Activated CD4-positive, alpha-beta memory T cell treated with anti-CD3 and anti-CD28 coated beads, Interleukin-2, amount 10 ng/mL, durations not matched to agents 7 days and 5 days (primary cell): Measurements from ENCODE around the gene C9orf78. TPM values are rescaled to one million over a fixed set of nuclear protein-coding genes. Genes with fewer than 3 reads are reported as not detected.
"Not testable (repeated sequence)": the region's sequence is repeated elsewhere in the genome, so short reads cannot be mapped to it uniquely, and the experiment has no call there.

Experiments
- CTCF ChIA-PET: fragments of 350-600 bp; sonication (Branson Sonifier 250); formaldehyde crosslinking; loops from one replicate; lab custom pipeline; 2021; ENCODE audit warnings: antibody characterized with exemption, inconsistent platforms; lab: Charles Lee
- POLR2A ChIA-PET: fragments of 350-600 bp; sonication (Branson Sonifier 250); formaldehyde crosslinking; loops from one replicate; lab custom pipeline; 2021; ENCODE audit warnings: antibody characterized with exemption; lab: Charles Lee
- DNase-seq: peaks from one replicate; pipeline ENCODE4 v3.0.0-alpha.2; 2020
- H3K27ac Mint-ChIP-seq: one replicate; pipeline ENCODE4 v1.8.0; 2021; ENCODE audit warnings: mild to moderate bottlenecking, mixed read lengths
- H3K27me3 Mint-ChIP-seq: one replicate; pipeline ENCODE4 v1.8.0; 2021; ENCODE audit warnings: mixed read lengths
- H3K36me3 Mint-ChIP-seq: one replicate; pipeline ENCODE4 v1.8.0; 2021; ENCODE audit warnings: low read depth, mixed read lengths
- H3K4me1 Mint-ChIP-seq: one replicate; pipeline ENCODE4 v1.8.0; 2021; ENCODE audit warnings: mixed read lengths
- H3K4me3 Mint-ChIP-seq: one replicate; pipeline ENCODE4 v1.8.0; 2021; ENCODE audit warnings: mild to moderate bottlenecking, mixed read lengths
- H3K9me3 Mint-ChIP-seq: one replicate; pipeline ENCODE4 v1.8.0; 2021; ENCODE audit warnings: mixed read lengths
- total RNA-seq, 2 experiments: library from RNA; stranded (reverse); gene quantifications; one replicate each; pipeline ENCODE4 v1.2.3, GENCODE V29; 2021

C9orf78 gene
- total RNA-seq, 2 experiments from 2014 or later, result 61.6 to 66.2 TPM

DNA sequence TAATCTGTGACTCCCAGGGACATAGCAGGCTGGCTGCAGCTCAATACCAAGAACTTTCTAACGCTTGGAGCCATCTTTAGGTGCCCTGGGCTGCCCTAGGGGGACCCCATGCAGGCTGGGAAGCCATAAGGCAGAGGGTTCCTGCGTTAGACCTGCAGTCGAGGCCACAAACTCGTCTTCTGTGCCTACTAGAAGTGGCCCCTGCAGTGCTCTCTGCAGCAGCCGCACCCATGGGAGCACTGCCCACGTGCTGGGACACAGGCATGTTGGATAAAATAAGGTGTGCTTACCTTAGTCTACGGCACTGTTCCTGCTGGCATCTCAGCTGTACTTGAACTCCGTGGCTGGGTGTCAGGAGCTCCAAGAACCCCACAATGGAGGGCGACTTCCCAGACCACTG lies 22.7 kb downstream of the C9orf78 start:
- H3K9me3 Mint-ChIP-seq, result no peaks in the 10 kb centered on the region

DNA sequence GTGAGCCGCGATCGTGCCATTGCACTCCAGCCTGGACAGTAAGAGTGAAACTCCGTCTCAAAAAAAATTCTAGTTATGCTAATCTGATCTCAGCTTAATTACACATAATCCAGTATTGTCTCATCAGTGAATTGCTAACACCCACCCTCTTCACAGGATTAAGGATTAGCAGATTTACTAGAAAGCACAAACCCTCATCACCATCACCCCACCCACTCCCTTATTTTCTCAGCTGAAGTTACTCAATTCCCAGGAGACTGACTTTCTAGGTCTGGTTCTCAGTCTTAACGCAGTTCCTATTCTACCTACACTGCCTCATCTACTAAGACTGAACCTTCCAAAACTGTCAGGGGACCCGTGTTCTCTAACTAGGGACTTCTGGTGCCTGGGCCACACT lies 23.1 kb downstream of the C9orf78 start:
- no peak for DNase-seq
- Mint-ChIP-seq H3K4me3 (no peak overlapping the region), H3K27me3 (no peaks in the 10 kb centered on the region), H3K27ac (no peak overlapping the region), H3K9me3 (no peaks in the 10 kb centered on the region), H3K36me3 (peaks cover 81% of the 10 kb centered on the region), H3K4me1 (peaks cover 13% of the 10 kb centered on the region)
- ChIA-PET POLR2A (interaction anchor here (1.0 to 3.1 kb wide), 4 partner anchors 11 to 73 kb away, joined by 3 to 15 read pairs (median 4); no protein-coding TSS in a partner anchor), CTCF (interaction anchor here (0.5 to 2.0 kb wide), 3 partner anchors 28 to 74 kb away, joined by 3 to 6 read pairs (median 3); no protein-coding TSS in a partner anchor)

More for the DNA sequence above, 22.7 kb downstream of the C9orf78 start:
- no peaks in the 10 kb centered on the region for H3K27me3 Mint-ChIP-seq
- peaks cover 13% of the 10 kb centered on the region for H3K4me1 Mint-ChIP-seq
- ChIA-PET POLR2A (interaction anchor here (1.0 to 3.1 kb wide), 3 partner anchors 10 to 73 kb away, joined by 4 to 15 read pairs (median 4); no protein-coding TSS in a partner anchor), CTCF (interaction anchor here (2.0 kb wide), 1 partner anchor 75 kb away, joined by 6 read pairs; no protein-coding TSS in a partner anchor)
- no peak overlapping the region for H3K27ac Mint-ChIP-seq
- no peak overlapping the region for H3K4me3 Mint-ChIP-seq
- DNase-seq, result no peak
- peaks cover 81% of the 10 kb centered on the region for H3K36me3 Mint-ChIP-seq

- Mint-ChIP-seq H3K4me3 (no peak overlapping the region), H3K27me3 (no peaks in the 10 kb centered on the region), H3K27ac (no peak overlapping the region), H3K4me1 (peaks cover 20% of the 10 kb centered on the region), H3K36me3 (peaks cover 79% of the 10 kb centered on the region), H3K9me3 (no peaks in the 10 kb centered on the region)
- POLR2A ChIA-PET, result interaction anchor here (1.0 to 3.1 kb wide), 4 partner anchors 12 to 53 kb away, joined by 3 to 15 read pairs (median 4); no protein-coding TSS in a partner anchor
- CTCF ChIA-PET, result interaction anchor here (1.2 to 2.0 kb wide), 2 partner anchors 27 to 73 kb away, joined by 3 to 6 read pairs; no protein-coding TSS in a partner anchor
- no peak for DNase-seq
These were observed 24.3 kb downstream of the C9orf78 start for GRCh38 chr9:129810788-129811187.

- H3K27ac Mint-ChIP-seq, result no peak overlapping the region
- DNase-seq, result no peak
- ChIA-PET POLR2A (interaction anchor here (1.0 to 3.1 kb wide), 3 partner anchors 12 to 53 kb away, joined by 3 to 15 read pairs (median 5); no protein-coding TSS in a partner anchor), CTCF (no interaction called here)
- peaks cover 26% of the 10 kb centered on the region for H3K4me1 Mint-ChIP-seq
- no peaks in the 10 kb centered on the region for H3K27me3 Mint-ChIP-seq
- no peaks in the 10 kb centered on the region for H3K9me3 Mint-ChIP-seq
- H3K36me3 Mint-ChIP-seq, result peaks cover 76% of the 10 kb centered on the region
- H3K4me3 Mint-ChIP-seq, result no peak overlapping the region
These were observed 25.0 kb downstream of the C9orf78 start for GRCh38 chr9:129810116-129810515.

DNA sequence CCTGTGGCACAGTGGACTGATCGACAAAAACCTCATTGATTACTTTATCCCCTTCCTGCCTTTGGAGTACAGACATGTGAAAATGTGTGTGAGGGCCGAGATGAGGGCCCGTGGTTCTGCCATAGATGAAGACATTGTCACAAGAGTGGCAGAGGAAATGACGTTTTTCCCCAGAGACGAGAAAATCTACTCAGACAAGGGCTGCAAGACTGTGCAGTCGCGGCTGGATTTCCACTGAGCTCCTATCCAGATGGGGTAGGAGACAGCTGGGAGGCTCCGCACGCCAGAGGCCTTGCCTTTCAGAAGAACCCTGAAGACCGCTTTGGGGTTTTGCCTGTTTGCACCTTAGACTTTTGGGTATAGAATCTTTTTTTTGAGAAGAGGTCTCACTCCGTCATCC lies 25.7 kb downstream of the C9orf78 start:
- Mint-ChIP-seq H3K4me3 (no peak overlapping the region), H3K27me3 (no peaks in the 10 kb centered on the region), H3K4me1 (peaks cover 25% of the 10 kb centered on the region), H3K27ac (no peak overlapping the region), H3K36me3 (peaks cover 75% of the 10 kb centered on the region), H3K9me3 (no peaks in the 10 kb centered on the region)
- ChIA-PET POLR2A (interaction anchor here (0.8 to 1.6 kb wide), 2 partner anchors 17 to 20 kb away, joined by 3 to 5 read pairs; no protein-coding TSS in a partner anchor), CTCF (no interaction called here)
- no peak for DNase-seq

DNA sequence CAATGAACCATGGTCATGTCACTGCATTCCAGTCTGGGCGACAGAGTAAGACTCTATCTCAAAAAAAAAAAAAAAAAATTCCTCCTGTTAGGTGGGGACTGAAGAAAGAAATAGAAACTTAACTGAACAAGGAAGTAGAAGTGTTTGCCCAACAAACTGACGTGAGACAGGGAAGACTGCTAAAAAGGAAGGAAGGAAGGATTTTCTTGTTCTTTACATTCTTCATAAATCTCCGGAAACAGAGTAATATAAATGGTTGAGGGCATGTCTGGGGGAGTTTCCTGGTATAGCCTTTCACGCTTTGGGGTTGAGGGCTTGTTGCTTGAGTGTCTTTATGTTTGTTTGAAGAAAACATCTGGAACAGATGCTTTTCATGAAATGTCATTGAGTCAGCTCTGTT lies 29.0 kb downstream of the C9orf78 start:
- POLR2A ChIA-PET, result no interaction called here
- H3K27me3 Mint-ChIP-seq, result no peaks in the 10 kb centered on the region

DNA sequence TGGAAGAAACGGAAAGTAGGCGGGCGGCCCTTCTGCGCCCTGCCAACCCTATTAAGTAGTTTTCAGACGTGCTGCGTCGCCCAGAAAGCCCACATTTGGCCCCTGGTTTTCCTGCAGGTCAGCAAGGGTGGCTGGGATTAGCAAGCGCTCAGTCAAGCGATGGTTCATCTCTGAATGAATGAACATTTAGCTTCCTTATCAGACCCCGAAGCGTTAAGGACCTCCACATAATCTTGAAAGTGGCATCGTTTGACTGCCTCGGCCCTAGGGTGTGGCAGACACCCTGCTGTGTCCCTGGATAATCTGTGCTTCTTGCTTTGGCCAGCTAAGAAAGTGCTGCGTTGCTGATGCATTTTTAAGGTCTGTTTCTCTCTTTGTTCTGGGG lies 31.4 kb downstream of the C9orf78 start:
- peak overlapping the region; percentile 90 for H3K4me3 Mint-ChIP-seq
- H3K36me3 Mint-ChIP-seq, result peaks cover 34% of the 10 kb centered on the region
- POLR2A ChIA-PET, result interaction anchor here (0.8 to 1.8 kb wide), 15 partner anchors 11 to 663 kb away, joined by 3 to 8 read pairs (median 5); partner anchors contain the start of genes C9orf78, NTMT1, TOR1A and USP20
- peaks cover 28% of the 10 kb centered on the region for H3K4me1 Mint-ChIP-seq
- H3K9me3 Mint-ChIP-seq, result no peaks in the 10 kb centered on the region
- peak overlapping the region; percentile 86 for H3K27ac Mint-ChIP-seq
- DNase-seq, result peak; percentile 29
- CTCF ChIA-PET, result interaction anchor here (0.7 to 3.1 kb wide), 5 partner anchors 11 to 179 kb away, joined by 3 to 10 read pairs (median 4); no protein-coding TSS in a partner anchor
- no peaks in the 10 kb centered on the region for H3K27me3 Mint-ChIP-seq

More for the DNA sequence above, 29.0 kb downstream of the C9orf78 start:
- peak overlapping the region; percentile 45 for H3K27ac Mint-ChIP-seq
- DNase-seq, result no peak
- no peaks in the 10 kb centered on the region for H3K9me3 Mint-ChIP-seq
- no peak overlapping the region for H3K4me3 Mint-ChIP-seq
- peaks cover 58% of the 10 kb centered on the region for H3K36me3 Mint-ChIP-seq
- CTCF ChIA-PET, result interaction anchor here (1.5 kb wide), 1 partner anchor 16 kb away, joined by 3 read pairs; no protein-coding TSS in a partner anchor
- peaks cover 30% of the 10 kb centered on the region for H3K4me1 Mint-ChIP-seq

- ChIA-PET POLR2A (interaction anchor here (0.6 to 1.8 kb wide), 17 partner anchors 12 to 1728 kb away, joined by 3 to 8 read pairs (median 4); partner anchors contain the start of genes C9orf78, NTMT1, TOR1A and USP20), CTCF (interaction anchor here (0.6 to 3.1 kb wide), 6 partner anchors 10 to 237 kb away, joined by 3 to 10 read pairs (median 4); no protein-coding TSS in a partner anchor)
- H3K36me3 Mint-ChIP-seq, result peaks cover 31% of the 10 kb centered on the region
- no peaks in the 10 kb centered on the region for H3K27me3 Mint-ChIP-seq
- H3K9me3 Mint-ChIP-seq, result no peaks in the 10 kb centered on the region
- peaks cover 27% of the 10 kb centered on the region for H3K4me1 Mint-ChIP-seq
- peak; percentile 96 for DNase-seq
- H3K4me3 Mint-ChIP-seq, result peak within 1 kb of the TSS; percentile 90
- H3K27ac Mint-ChIP-seq, result peak within 1 kb of the TSS; percentile 86
These were observed 32.0 kb downstream of the C9orf78 start, which contains the start of gene TOR1B for GRCh38 chr9:129802833-129803675. Gene TOR1B, plus strand, starts transcription at chr9:129803184. Its CDS starts 29 bp downstream, at chr9:129803213.

DNA sequence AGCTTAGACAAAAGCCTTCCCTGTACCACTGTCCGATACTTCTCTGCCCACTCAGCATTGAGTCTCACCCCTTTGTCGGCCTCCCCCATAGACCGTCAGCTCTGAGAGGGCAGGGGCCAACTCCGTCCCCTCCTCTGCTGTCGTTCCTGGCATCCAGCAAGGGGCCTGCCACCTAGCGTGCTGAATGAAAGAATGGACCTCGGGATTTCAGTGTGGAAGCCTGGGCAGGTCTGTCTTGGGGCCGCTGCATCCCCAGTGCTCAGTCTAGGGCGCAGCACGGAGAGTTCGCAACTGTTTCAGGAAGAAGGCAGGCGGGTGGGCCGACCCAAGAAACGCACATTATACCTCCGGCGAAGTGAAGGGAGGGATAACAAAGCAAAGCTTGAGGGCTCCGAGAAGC lies 33.6 kb downstream of the C9orf78 start:
- ChIA-PET CTCF (interaction anchor here (3.1 kb wide), 1 partner anchor 11 kb away, joined by 10 read pairs; no protein-coding TSS in a partner anchor), POLR2A (no interaction called here)
- Mint-ChIP-seq H3K27ac (peak overlapping the region; percentile 15), H3K9me3 (no peaks in the 10 kb centered on the region), H3K36me3 (peaks cover 19% of the 10 kb centered on the region), H3K4me1 (peaks cover 27% of the 10 kb centered on the region), H3K27me3 (no peaks in the 10 kb centered on the region), H3K4me3 (peak overlapping the region; percentile 34)
- DNase-seq, result no peak

DNA sequence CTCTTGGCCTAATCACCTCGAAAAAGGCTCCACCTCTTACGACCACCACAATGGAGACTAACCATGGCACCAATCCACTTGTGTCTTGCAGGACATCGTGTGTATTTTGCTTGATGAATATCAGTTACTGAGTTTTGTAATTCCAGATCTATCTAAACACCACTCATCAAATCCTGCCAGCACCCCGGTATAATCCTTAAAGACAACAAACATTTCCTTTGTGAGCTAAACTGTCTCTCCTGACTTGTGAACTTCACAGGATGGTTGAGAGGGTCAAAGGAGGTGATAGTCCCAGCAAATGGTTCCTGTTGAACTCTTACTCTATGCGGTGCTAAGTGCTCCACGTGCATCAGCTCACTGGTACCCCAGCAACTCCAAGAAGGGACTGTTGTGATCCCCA lies 36.1 kb downstream of the C9orf78 start:
- H3K9me3 Mint-ChIP-seq, result no peaks in the 10 kb centered on the region
- peaks cover 2% of the 10 kb centered on the region for H3K36me3 Mint-ChIP-seq
- CTCF ChIA-PET, result interaction anchor here (0.6 to 1.4 kb wide), 3 partner anchors 9 to 206 kb away, joined by 3 to 8 read pairs (median 5); no protein-coding TSS in a partner anchor

GRCh38 chr9:129796029-129796428 lies 39.0 kb downstream of the C9orf78 start:
- CTCF ChIA-PET, result interaction anchor here (1.0 kb wide), 1 partner anchor 58 kb away, joined by 4 read pairs; no protein-coding TSS in a partner anchor
- H3K36me3 Mint-ChIP-seq, result not testable (repeated sequence)

More for the DNA sequence above, 36.1 kb downstream of the C9orf78 start:
- DNase-seq, result no peak
- POLR2A ChIA-PET, result no interaction called here
- Mint-ChIP-seq H3K27me3 (peaks cover 3% of the 10 kb centered on the region), H3K27ac (no peak overlapping the region), H3K4me3 (no peak overlapping the region), H3K4me1 (peaks cover 8% of the 10 kb centered on the region)

DNA sequence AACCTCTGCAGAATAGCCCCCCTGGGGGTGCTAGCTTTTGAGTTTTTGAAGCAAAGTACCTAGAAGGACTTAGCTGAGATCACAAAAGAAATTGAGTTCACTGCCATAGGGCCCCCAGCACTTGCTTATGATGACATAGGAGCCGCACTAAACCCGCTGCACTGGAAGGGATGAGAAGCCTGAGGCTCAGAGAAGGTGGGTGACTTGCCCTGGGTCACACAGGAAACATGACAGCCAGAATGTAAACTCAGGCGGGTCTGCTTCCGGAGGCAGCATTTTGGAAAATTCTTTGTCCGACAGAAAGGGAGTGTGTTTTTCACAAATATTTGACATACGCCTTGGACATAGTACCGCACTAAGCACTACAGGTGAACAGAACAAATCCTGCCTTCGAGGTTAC lies 40.5 kb downstream of the C9orf78 start:
- Mint-ChIP-seq H3K36me3 (no peaks in the 10 kb centered on the region), H3K4me1 (peaks cover 10% of the 10 kb centered on the region), H3K9me3 (no peaks in the 10 kb centered on the region), H3K4me3 (no peak overlapping the region), H3K27ac (no peak overlapping the region), H3K27me3 (peaks cover 10% of the 10 kb centered on the region)
- DNase-seq, result no peak
- POLR2A ChIA-PET, result interaction anchor here (1.1 kb wide), 1 partner anchor 57 kb away, joined by 3 read pairs; no protein-coding TSS in a partner anchor
- CTCF ChIA-PET, result no interaction called here

More at GRCh38 chr9:129796029-129796428, 39.0 kb downstream of the C9orf78 start:
- DNase-seq, H3K9me3 Mint-ChIP-seq, H3K27ac Mint-ChIP-seq, H3K27me3 Mint-ChIP-seq, H3K4me1 Mint-ChIP-seq, H3K4me3 Mint-ChIP-seq, POLR2A ChIA-PET: not testable (repeated sequence)
